Neural progenitor cell (in vitro differentiated cells): ENCODE data around the gene MAB21L4. TPM values are rescaled to one million over a fixed set of nuclear protein-coding genes. Genes with fewer than 3 reads are reported as not detected.
A peak's percentile ranks its signal among the peaks of the same experiment; 100 is the strongest.

Experiments used
- DNase-seq: peaks from one replicate; pipeline ENCODE4 v3.0.0-alpha.2; 2016; ENCODE audit warnings: low spot score
- H2AFZ ChIP-seq: fragments of 200-600 bp; sonication (generic); replicated peaks from 2 replicates; pipeline ENCODE4 v1.6.1; 2016; ENCODE audit warnings: antibody characterized with exemption
- H3F3A ChIP-seq: fragments of 200-600 bp; sonication (generic); 2 replicates; pipeline ENCODE4 v1.6.1; 2016; ENCODE audit warnings: antibody characterized with exemption, low read depth
- H3K27ac ChIP-seq: fragments of 200-600 bp; sonication (generic); 2 replicates; pipeline ENCODE4 v1.5.1; 2016; ENCODE audit warnings: mild to moderate bottlenecking
- H3K27me3 ChIP-seq: fragments of 200-600 bp; sonication (generic); 2 replicates; pipeline ENCODE4 v1.6.1; 2016; ENCODE audit warnings: mild to moderate bottlenecking, moderate library complexity
- H3K36me3 ChIP-seq: fragments of 200-600 bp; sonication (generic); 2 replicates; pipeline ENCODE4 v1.5.1; 2016
- H3K4me1 ChIP-seq: fragments of 200-600 bp; sonication (generic); 2 replicates; pipeline ENCODE4 v1.6.1; 2016; ENCODE audit warnings: mixed run types
- H3K4me2 ChIP-seq: fragments of 200-600 bp; sonication (generic); 2 replicates; pipeline ENCODE4 v1.6.1; 2016
- H3K4me3 ChIP-seq: fragments of 200-600 bp; sonication (generic); 2 replicates; pipeline ENCODE4 v1.5.1; 2016
- H3K79me2 ChIP-seq: fragments of 200-600 bp; sonication (generic); 2 replicates; pipeline ENCODE4 v1.6.1; 2016; ENCODE audit warnings: low read depth
- H3K9ac ChIP-seq: fragments of 200-600 bp; sonication (generic); 2 replicates; pipeline ENCODE4 v1.6.1; 2016
- H3K9me3 ChIP-seq: fragments of 200-600 bp; sonication (generic); 2 replicates; pipeline ENCODE4 v1.5.1; 2016; ENCODE audit warnings: low read depth
- H4K20me1 ChIP-seq: fragments of 200-600 bp; sonication (generic); 2 replicates; pipeline ENCODE4 v1.6.1; 2016; ENCODE audit warnings: low read depth
- H3K27ac Mint-ChIP-seq: 3 replicates; pipeline ENCODE4 v1.8.0; 2021; ENCODE audit warnings: mixed read lengths
- H3K27me3 Mint-ChIP-seq: 2 replicates; pipeline ENCODE4 v1.8.0; 2022; ENCODE audit warnings: low read depth, mild to moderate bottlenecking, inconsistent platforms, moderate library complexity, mixed read lengths; ENCODE audit not compliant: insufficient read depth
- H3K36me3 Mint-ChIP-seq: 3 replicates; pipeline ENCODE4 v1.8.0; 2021; ENCODE audit warnings: mixed read lengths
- H3K4me1 Mint-ChIP-seq: 3 replicates; pipeline ENCODE4 v1.8.0; 2021; ENCODE audit warnings: mixed read lengths
- H3K4me3 Mint-ChIP-seq: 3 replicates; pipeline ENCODE4 v1.8.0; 2021; ENCODE audit warnings: mild to moderate bottlenecking, moderate library complexity, mixed read lengths
- H3K9me3 Mint-ChIP-seq: 3 replicates; pipeline ENCODE4 v1.8.0; 2020; ENCODE audit warnings: mixed read lengths
- CTCF ChIP-seq: fragments of 200-600 bp; sonication (generic); IDR thresholded peaks from 2 replicates; pipeline ENCODE4 v1.5.1; 2017; ENCODE audit warnings: antibody characterized with exemption, mild to moderate bottlenecking
- EZH2 ChIP-seq: fragments of 200-600 bp; sonication (generic); IDR thresholded peaks from 2 replicates; pipeline ENCODE4 v1.6.1; 2017; ENCODE audit warnings: antibody characterized with exemption, mild to moderate bottlenecking, moderate library complexity
- EZH2phosphoT487 ChIP-seq: fragments of 200-600 bp; sonication (generic); IDR thresholded peaks from 2 replicates; pipeline ENCODE4 v1.6.1; 2017; ENCODE audit warnings: antibody characterized with exemption
- total RNA-seq: library from RNA; depleted of rRNA; stranded (reverse); fragments of >200 nt; gene quantifications from 2 replicates; pipeline ENCODE4 v1.2.3, GENCODE V29; 2015; ENCODE audit warnings: low replicate concordance

Gene MAB21L4
- total RNA-seq, 1 donor from 2014 or later: not detected

- Histone ChIP-seq H3K9me3 (no peaks in the 10 kb centered on the region), H3K4me1 (no peaks in the 10 kb centered on the region), H4K20me1 (no peaks in the 10 kb centered on the region), H3K4me3 (no peak overlapping the region), H2AFZ (no peak overlapping the region), H3K27me3 (no peaks in the 10 kb centered on the region), H3K36me3 (no peaks in the 10 kb centered on the region), H3K4me2 (no peak overlapping the region), H3K79me2 (no peaks in the 10 kb centered on the region), H3K9ac (no peak overlapping the region), H3K27ac (no peak overlapping the region), H3F3A (no peaks in the 10 kb centered on the region)
- Mint-ChIP-seq H3K27ac (no peak overlapping the region), H3K4me3 (no peak overlapping the region), H3K4me1 (peaks cover 2% of the 10 kb centered on the region), H3K27me3 (peaks cover 10% of the 10 kb centered on the region), H3K36me3 (no peaks in the 10 kb centered on the region), H3K9me3 (no peaks in the 10 kb centered on the region)
- DNase-seq: no peak
- TF ChIP-seq EZH2: no peak
- no peak for TF ChIP-seq CTCF
- no peak for TF ChIP-seq EZH2phosphoT487
These were observed 16.9 kb downstream of the MAB21L4 start for GRCh38 chr2:240879105-240879504.

GRCh38 chr2:240878341-240878936 lies 17.5 kb downstream of the MAB21L4 start:
- Mint-ChIP-seq H3K4me1 (peaks cover 2% of the 10 kb centered on the region), H3K36me3 (no peaks in the 10 kb centered on the region), H3K9me3 (no peaks in the 10 kb centered on the region), H3K27ac (no peak overlapping the region), H3K27me3 (peaks cover 8% of the 10 kb centered on the region), H3K4me3 (no peak overlapping the region)
- H3K4me1 ChIP-seq: no peaks in the 10 kb centered on the region
- no peak for DNase-seq
- no peaks in the 10 kb centered on the region for H3K36me3 ChIP-seq
- no peaks in the 10 kb centered on the region for H3K27me3 ChIP-seq
- no peak overlapping the region for H3K9ac ChIP-seq
- no peaks in the 10 kb centered on the region for H3K9me3 ChIP-seq
- H3K4me2 ChIP-seq: no peak overlapping the region
- H3K4me3 ChIP-seq: no peak overlapping the region
- no peak overlapping the region for H3K27ac ChIP-seq
- TF ChIP-seq EZH2 (no peak), EZH2phosphoT487 (no peak), CTCF (no peak)
- H3K79me2 ChIP-seq: no peaks in the 10 kb centered on the region
- H4K20me1 ChIP-seq: no peaks in the 10 kb centered on the region
- H2AFZ ChIP-seq: no peak overlapping the region
- H3F3A ChIP-seq: no peaks in the 10 kb centered on the region

GRCh38 chr2:240877460-240878340 lies 18.3 kb downstream of the MAB21L4 start:
- H3K4me3 Mint-ChIP-seq: no peak overlapping the region
- Histone ChIP-seq H4K20me1 (no peaks in the 10 kb centered on the region), H3K4me2 (no peak overlapping the region), H3K27ac (no peak overlapping the region), H3K4me1 (no peaks in the 10 kb centered on the region), H3K79me2 (no peaks in the 10 kb centered on the region), H3K9me3 (no peaks in the 10 kb centered on the region), H3F3A (no peaks in the 10 kb centered on the region), H3K27me3 (no peaks in the 10 kb centered on the region), H3K9ac (no peak overlapping the region), H2AFZ (no peak overlapping the region), H3K4me3 (no peak overlapping the region), H3K36me3 (no peaks in the 10 kb centered on the region)
- DNase-seq: no peak
- H3K4me1 Mint-ChIP-seq: peaks cover 2% of the 10 kb centered on the region
- TF ChIP-seq EZH2 (no peak), CTCF (no peak), EZH2phosphoT487 (no peak)
- peaks cover 8% of the 10 kb centered on the region for H3K27me3 Mint-ChIP-seq
- no peaks in the 10 kb centered on the region for H3K36me3 Mint-ChIP-seq
- H3K9me3 Mint-ChIP-seq: no peaks in the 10 kb centered on the region
- peak overlapping the region; percentile 42 for H3K27ac Mint-ChIP-seq
